SU-DHL-6 (cell line): ENCODE measurements around the gene RTEL1.
A peak's percentile ranks its signal among the peaks of the same experiment; 100 is the strongest.

Experiments used
- H2AFZ ChIP-seq: fragments of 200-600 bp; sonication (generic); 2 replicates; pipeline ENCODE4 v1.6.1; 2014; ENCODE audit warnings: low read depth, mild to moderate bottlenecking, moderate library complexity, mixed read lengths, antibody characterized with exemption, low read length; ENCODE audit not compliant: severe bottlenecking
- H3F3A ChIP-seq: fragments of 200-600 bp; shearing (Covaris generic); 2 replicates; pipeline ENCODE4 v1.6.0; 2016; ENCODE audit warnings: antibody characterized with exemption, mild to moderate bottlenecking; ENCODE audit not compliant: insufficient read depth
- H3K27ac ChIP-seq: fragments of 200-600 bp; sonication (generic); 2 replicates; pipeline ENCODE4 v1.5.1; 2016; ENCODE audit warnings: low read depth, mild to moderate bottlenecking, low read length, moderate library complexity, mixed read lengths
- H3K27me3 ChIP-seq: fragments of 200-600 bp; sonication (generic), shearing (Covaris generic); 2 replicates; pipeline ENCODE4 v1.6.0; 2014; ENCODE audit warnings: mild to moderate bottlenecking, low read length
- H3K36me3 ChIP-seq: fragments of 200-600 bp; sonication (generic); 2 replicates; pipeline ENCODE4 v1.6.1; 2014; ENCODE audit warnings: mild to moderate bottlenecking, low read length, mixed read lengths
- H3K4me2 ChIP-seq: fragments of 300-600, 200-600 bp; shearing (Covaris generic), sonication (generic); 2 replicates; pipeline ENCODE4 v1.6.0; 2014; ENCODE audit warnings: low read length, low read depth, mild to moderate bottlenecking; ENCODE audit not compliant: poor library complexity, severe bottlenecking
- H3K4me3 ChIP-seq: fragments of 200-600 bp; sonication (generic); 2 replicates; pipeline ENCODE4 v1.5.1; 2014; ENCODE audit warnings: antibody characterized with exemption, low read length, mild to moderate bottlenecking, mixed read lengths; ENCODE audit not compliant: insufficient read depth, poor library complexity, severe bottlenecking
- H3K79me2 ChIP-seq: fragments of 200-600 bp; sonication (generic); 2 replicates; pipeline ENCODE4 v1.6.1; 2014; ENCODE audit warnings: mild to moderate bottlenecking, low read length, moderate library complexity; ENCODE audit not compliant: insufficient read depth
- H3K9ac ChIP-seq: fragments of 200-600 bp; sonication (generic); 2 replicates; pipeline ENCODE4 v1.7.0; 2014; ENCODE audit warnings: mild to moderate bottlenecking, low read length
- H3K9me2 ChIP-seq: fragments of 200-600 bp; sonication (generic); replicated peaks from 2 replicates; pipeline ENCODE4 v1.6.1; 2014; ENCODE audit warnings: low read length; ENCODE audit not compliant: insufficient read depth
- H3K9me3 ChIP-seq: fragments of 200-600 bp; sonication (generic); 2 replicates; pipeline ENCODE4 v1.6.1; 2014; ENCODE audit warnings: low read length, mixed read lengths; ENCODE audit not compliant: insufficient read depth
- H4K20me1 ChIP-seq: fragments of 200-600 bp; sonication (generic); 2 replicates; pipeline ENCODE4 v1.6.1; 2014; ENCODE audit warnings: low read depth, mild to moderate bottlenecking, antibody characterized with exemption, low read length, moderate library complexity, mixed read lengths
- CTCF ChIP-seq: fragments of 200-600 bp; sonication (generic); IDR thresholded peaks from one replicate; pipeline ENCODE4 v1.5.1; 2017; ENCODE audit warnings: antibody characterized with exemption, mild to moderate bottlenecking, low read length, moderate library complexity; ENCODE audit not compliant: insufficient read depth, poor library complexity, severe bottlenecking
- EZH2phosphoT487 ChIP-seq: fragments of 200-600 bp; sonication (generic), shearing (Covaris generic); conservative IDR thresholded peaks from 2 replicates; pipeline ENCODE4 v1.6.1; 2018; ENCODE audit warnings: mild to moderate bottlenecking, antibody characterized with exemption, low read length, moderate library complexity, mixed read lengths

RTEL1 gene

GRCh38 chr20:63624486-63624885 lies 33.6 kb upstream of the RTEL1 start:
- Histone ChIP-seq H3K9ac (no peak overlapping the region), H3K9me3 (no peaks in the 10 kb centered on the region), H3K36me3 (no peaks in the 10 kb centered on the region), H4K20me1 (no peaks in the 10 kb centered on the region), H3K27me3 (no peaks in the 10 kb centered on the region), H3K9me2 (no peaks in the 10 kb centered on the region), H3K4me2 (no peak overlapping the region), H3K79me2 (peaks cover 59% of the 10 kb centered on the region), H3K4me3 (no peak overlapping the region), H2AFZ (no peak overlapping the region), H3K27ac (no peak overlapping the region), H3F3A (peaks cover 17% of the 10 kb centered on the region; the same call in 1 of the 2 replicates)
- no peak for TF ChIP-seq EZH2phosphoT487
- TF ChIP-seq CTCF: no peak

- H2AFZ ChIP-seq: peak overlapping the region; percentile 41
- H3K36me3 ChIP-seq: no peaks in the 10 kb centered on the region
- H3K27ac ChIP-seq: peak overlapping the region; percentile 82
- H3K4me3 ChIP-seq: peak overlapping the region; percentile 89
- peaks cover 17% of the 10 kb centered on the region; the same call in 1 of the 2 replicates for H3F3A ChIP-seq
- H3K9me2 ChIP-seq: no peaks in the 10 kb centered on the region
- TF ChIP-seq CTCF (no peak), EZH2phosphoT487 (no peak)
- H4K20me1 ChIP-seq: no peaks in the 10 kb centered on the region
- H3K27me3 ChIP-seq: no peaks in the 10 kb centered on the region
- H3K4me2 ChIP-seq: peak overlapping the region; percentile 66
- H3K9ac ChIP-seq: peak overlapping the region; percentile 100
- H3K79me2 ChIP-seq: peaks cover 48% of the 10 kb centered on the region
- no peaks in the 10 kb centered on the region for H3K9me3 ChIP-seq
These were observed 32.2 kb upstream of the RTEL1 start for GRCh38 chr20:63625771-63626423.

- H3K9me3 ChIP-seq: no peaks in the 10 kb centered on the region
- peak within 1 kb of the TSS; percentile 88 for H2AFZ ChIP-seq
- H3K4me3 ChIP-seq: peak within 1 kb of the TSS; percentile 100
- peak within 1 kb of the TSS; percentile 100 for H3K9ac ChIP-seq
- H3K4me2 ChIP-seq: peak within 1 kb of the TSS; percentile 74
- H3K36me3 ChIP-seq: no peaks in the 10 kb centered on the region
- H3K27ac ChIP-seq: peak within 1 kb of the TSS; percentile 82
- no peaks in the 10 kb centered on the region for H4K20me1 ChIP-seq
- H3K9me2 ChIP-seq: no peaks in the 10 kb centered on the region
- H3F3A ChIP-seq: peaks cover 17% of the 10 kb centered on the region; the same call in 1 of the 2 replicates
- H3K79me2 ChIP-seq: peaks cover 41% of the 10 kb centered on the region
- TF ChIP-seq CTCF: no peak
- no peak for TF ChIP-seq EZH2phosphoT487
- no peaks in the 10 kb centered on the region for H3K27me3 ChIP-seq
These were observed 31.5 kb upstream of the RTEL1 start, which contains the start of gene GMEB2 for GRCh38 chr20:63626424-63627128. TSS of gene GMEB2 (minus strand) at chr20:63627101. CDS start at chr20:63619397, 7,704 bp downstream.
